ENCODE measurements around the gene RCE1.

GRCh38 chr11:66842501-66842895 is 743 bp upstream of the RCE1 start:
- TF ChIP-seq, protein P1, sequence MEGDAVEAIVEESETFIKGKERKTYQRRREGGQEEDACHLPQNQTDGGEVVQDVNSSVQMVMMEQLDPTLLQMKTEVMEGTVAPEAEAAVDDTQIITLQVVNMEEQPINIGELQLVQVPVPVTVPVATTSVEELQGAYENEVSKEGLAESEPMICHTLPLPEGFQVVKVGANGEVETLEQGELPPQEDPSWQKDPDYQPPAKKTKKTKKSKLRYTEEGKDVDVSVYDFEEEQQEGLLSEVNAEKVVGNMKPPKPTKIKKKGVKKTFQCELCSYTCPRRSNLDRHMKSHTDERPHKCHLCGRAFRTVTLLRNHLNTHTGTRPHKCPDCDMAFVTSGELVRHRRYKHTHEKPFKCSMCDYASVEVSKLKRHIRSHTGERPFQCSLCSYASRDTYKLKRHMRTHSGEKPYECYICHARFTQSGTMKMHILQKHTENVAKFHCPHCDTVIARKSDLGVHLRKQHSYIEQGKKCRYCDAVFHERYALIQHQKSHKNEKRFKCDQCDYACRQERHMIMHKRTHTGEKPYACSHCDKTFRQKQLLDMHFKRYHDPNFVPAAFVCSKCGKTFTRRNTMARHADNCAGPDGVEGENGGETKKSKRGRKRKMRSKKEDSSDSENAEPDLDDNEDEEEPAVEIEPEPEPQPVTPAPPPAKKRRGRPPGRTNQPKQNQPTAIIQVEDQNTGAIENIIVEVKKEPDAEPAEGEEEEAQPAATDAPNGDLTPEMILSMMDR (IDR thresholded peaks at IDR 0.05; ENCODE audit: insufficient read depth, low read length) = no peak
- no peak for TF ChIP-seq POLR2AphosphoS5 (IDR thresholded peaks at IDR 0.05; ENCODE audit: low read depth)

Measured in HL-60 (cell line).